Suprapubic skin (tissue), 4 donors: Measurements from ENCODE around the gene UGT3A1. TPM values are rescaled to one million over a fixed set of nuclear protein-coding genes. Genes with fewer than 3 reads are reported as not detected.
"Not testable (repeated sequence)": the region's sequence is repeated elsewhere in the genome, so short reads cannot be mapped to it uniquely, and the experiment has no call there.

ENCODE experiments used
- DNase-seq, 2 donors: peaks; one replicate each; pipeline ENCODE4 v3.0.0-alpha.2; 2019; ENCODE audit warnings: low spot score in 2 of 2
- H3K27ac ChIP-seq: fragments of 200-600 bp; sonication (generic); one replicate; pipeline ENCODE4 v1.5.1; 2019
- H3K27me3 ChIP-seq: fragments of 200-600 bp; sonication (generic); one replicate; pipeline ENCODE4 v1.5.1; 2019
- H3K36me3 ChIP-seq: fragments of 200-600 bp; sonication (generic); one replicate; pipeline ENCODE4 v1.5.1; 2019
- H3K4me1 ChIP-seq: fragments of 200-600 bp; sonication (generic); one replicate; pipeline ENCODE4 v1.5.1; 2019
- H3K4me3 ChIP-seq: fragments of 200-600 bp; sonication (generic); one replicate; pipeline ENCODE4 v1.5.1; 2019; ENCODE audit warnings: mild to moderate bottlenecking
- H3K9me3 ChIP-seq: fragments of 200-600 bp; sonication (generic); one replicate; pipeline ENCODE4 v1.5.1; 2019
- EP300 ChIP-seq: sonication (generic); formaldehyde crosslinking; IDR thresholded peaks from one replicate; pipeline ENCODE4 v1.6.1; 2017; ENCODE audit warnings: antibody characterized with exemption
- POLR2A ChIP-seq, 2 donors: fragments of 450-650 bp; IDR thresholded peaks; one replicate each; pipeline ENCODE4 v1.6.1; 2017; ENCODE audit warnings: antibody characterized with exemption in 2 of 2, mild to moderate bottlenecking in 2 of 2, moderate library complexity in 2 of 2
- POLR2AphosphoS5 ChIP-seq, 3 donors: sonication (generic); formaldehyde crosslinking; IDR thresholded peaks; one replicate each; pipeline ENCODE4 v1.6.1; 2017; ENCODE audit warnings: antibody characterized with exemption in 3 of 3
- WGBS: methylation state at CpG from one replicate; pipeline ENCODE4 v1.1.5; 2018; 5-methylcytosine and 5-hydroxymethylcytosine counted together
- total RNA-seq, 4 donors: library from RNA; depleted of rRNA; stranded (reverse); fragments of >200 nt; gene quantifications; one replicate each; pipeline ENCODE4 v1.1.0, GENCODE V29; 2016
- TF ChIP-seq, protein P1 (sequence below), 2 donors: fragments of 200-600 bp in 1 of 2; fragments of 450-650 bp in 1 of 2; sonication (generic) in 1 of 2; IDR thresholded peaks; one replicate each; pipeline ENCODE4 v1.5.1; 2016 to 2019; ENCODE audit warnings: antibody characterized with exemption in 2 of 2, mild to moderate bottlenecking in 1 of 2, moderate library complexity in 1 of 2

UGT3A1 gene, protein sequence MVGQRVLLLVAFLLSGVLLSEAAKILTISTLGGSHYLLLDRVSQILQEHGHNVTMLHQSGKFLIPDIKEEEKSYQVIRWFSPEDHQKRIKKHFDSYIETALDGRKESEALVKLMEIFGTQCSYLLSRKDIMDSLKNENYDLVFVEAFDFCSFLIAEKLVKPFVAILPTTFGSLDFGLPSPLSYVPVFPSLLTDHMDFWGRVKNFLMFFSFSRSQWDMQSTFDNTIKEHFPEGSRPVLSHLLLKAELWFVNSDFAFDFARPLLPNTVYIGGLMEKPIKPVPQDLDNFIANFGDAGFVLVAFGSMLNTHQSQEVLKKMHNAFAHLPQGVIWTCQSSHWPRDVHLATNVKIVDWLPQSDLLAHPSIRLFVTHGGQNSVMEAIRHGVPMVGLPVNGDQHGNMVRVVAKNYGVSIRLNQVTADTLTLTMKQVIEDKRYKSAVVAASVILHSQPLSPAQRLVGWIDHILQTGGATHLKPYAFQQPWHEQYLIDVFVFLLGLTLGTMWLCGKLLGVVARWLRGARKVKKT
- total RNA-seq = under 1 TPM in 2 of 4 donors, not detected in 2; 0.13 to 0.19 TPM

DNA sequence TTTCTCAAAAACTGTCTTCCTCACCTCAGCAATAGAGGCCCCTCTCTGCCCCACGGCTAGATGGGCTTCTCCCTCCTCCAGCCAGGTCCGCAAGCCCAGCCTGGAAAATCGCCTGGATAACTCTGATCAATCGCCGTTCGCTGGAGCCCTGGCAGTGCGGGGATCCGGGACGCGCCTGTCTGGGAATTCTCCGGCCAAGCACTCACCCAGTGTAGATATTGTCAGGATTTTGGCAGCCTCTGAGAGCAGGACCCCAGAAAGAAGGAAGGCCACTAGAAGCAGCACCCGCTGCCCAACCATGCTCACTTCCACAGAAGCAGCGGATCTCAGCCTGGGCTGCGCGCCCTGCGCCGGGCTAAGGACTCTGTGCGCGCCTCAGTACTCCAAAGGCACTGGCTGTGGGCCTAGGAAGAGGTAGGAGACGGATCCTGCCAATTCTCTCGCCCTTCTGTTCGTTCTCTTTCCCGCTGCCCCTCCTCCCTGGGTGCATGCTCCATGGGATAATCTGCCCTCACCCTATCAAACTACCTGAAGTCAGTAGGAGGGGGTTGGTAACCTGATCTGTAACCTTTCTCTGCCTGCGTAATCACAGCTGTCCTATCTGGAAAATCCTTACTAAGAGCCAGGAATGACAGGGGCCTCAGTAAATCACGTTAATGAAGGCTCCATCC, at the start of gene UGT3A1:
Gene UGT3A1, minus strand, starts transcription at position 450 of the 671 bp plus-strand sequence. Its CDS starts 150 bp downstream, at position 300.
- WGBS = 7% methylated on average over 15 of the region's 25 CpGs
- no peak for TF ChIP-seq EP300
- TF ChIP-seq, protein P1, sequence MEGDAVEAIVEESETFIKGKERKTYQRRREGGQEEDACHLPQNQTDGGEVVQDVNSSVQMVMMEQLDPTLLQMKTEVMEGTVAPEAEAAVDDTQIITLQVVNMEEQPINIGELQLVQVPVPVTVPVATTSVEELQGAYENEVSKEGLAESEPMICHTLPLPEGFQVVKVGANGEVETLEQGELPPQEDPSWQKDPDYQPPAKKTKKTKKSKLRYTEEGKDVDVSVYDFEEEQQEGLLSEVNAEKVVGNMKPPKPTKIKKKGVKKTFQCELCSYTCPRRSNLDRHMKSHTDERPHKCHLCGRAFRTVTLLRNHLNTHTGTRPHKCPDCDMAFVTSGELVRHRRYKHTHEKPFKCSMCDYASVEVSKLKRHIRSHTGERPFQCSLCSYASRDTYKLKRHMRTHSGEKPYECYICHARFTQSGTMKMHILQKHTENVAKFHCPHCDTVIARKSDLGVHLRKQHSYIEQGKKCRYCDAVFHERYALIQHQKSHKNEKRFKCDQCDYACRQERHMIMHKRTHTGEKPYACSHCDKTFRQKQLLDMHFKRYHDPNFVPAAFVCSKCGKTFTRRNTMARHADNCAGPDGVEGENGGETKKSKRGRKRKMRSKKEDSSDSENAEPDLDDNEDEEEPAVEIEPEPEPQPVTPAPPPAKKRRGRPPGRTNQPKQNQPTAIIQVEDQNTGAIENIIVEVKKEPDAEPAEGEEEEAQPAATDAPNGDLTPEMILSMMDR (IDR thresholded peaks at IDR 0.05) = no peak
- Histone ChIP-seq H3K4me1 (no peaks in the 10 kb centered on the region), H3K9me3 (no peaks in the 10 kb centered on the region), H3K36me3 (no peaks in the 10 kb centered on the region), H3K27ac (no peak within 1 kb of the TSS), H3K4me3 (no peak within 1 kb of the TSS), H3K27me3 (peaks cover 16% of the 10 kb centered on the region)
- DNase-seq = no peak

DNA sequence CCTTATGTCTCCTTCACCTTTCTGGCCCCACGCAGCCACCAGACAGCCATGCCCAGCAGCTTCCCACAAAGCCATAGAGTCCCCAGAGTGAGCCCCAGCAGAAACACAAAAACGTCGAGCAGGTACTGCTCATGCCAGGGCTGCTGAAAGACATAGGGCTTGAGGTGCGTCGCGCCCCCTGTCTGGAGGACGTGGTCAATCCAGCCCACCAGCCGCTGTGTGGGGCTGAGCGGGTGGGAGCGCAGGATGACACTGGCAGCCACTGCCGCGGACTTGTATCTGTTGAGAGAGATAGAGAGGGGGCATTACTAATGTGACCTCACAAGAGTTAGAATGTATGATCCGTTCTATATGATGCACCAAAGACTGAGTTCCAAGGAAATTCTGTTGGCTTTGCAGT, 44.5 kb upstream of the UGT3A1 start:
- DNase-seq = no peak
- no peak overlapping the region for H3K4me3 ChIP-seq
- WGBS = 90% methylated on average over 13 of the region's 13 CpGs
- TF ChIP-seq POLR2A (IDR thresholded peaks at IDR 0.05) (no peak), POLR2AphosphoS5 (IDR thresholded peaks at IDR 0.05) (no peak), EP300 (no peak)
- TF ChIP-seq, protein P1 (IDR thresholded peaks at IDR 0.05) = no peak
- H3K4me1 ChIP-seq = no peaks in the 10 kb centered on the region
- no peaks in the 10 kb centered on the region for H3K27me3 ChIP-seq
- H3K9me3 ChIP-seq = no peaks in the 10 kb centered on the region
- no peaks in the 10 kb centered on the region for H3K36me3 ChIP-seq
- H3K27ac ChIP-seq = no peak overlapping the region

DNA sequence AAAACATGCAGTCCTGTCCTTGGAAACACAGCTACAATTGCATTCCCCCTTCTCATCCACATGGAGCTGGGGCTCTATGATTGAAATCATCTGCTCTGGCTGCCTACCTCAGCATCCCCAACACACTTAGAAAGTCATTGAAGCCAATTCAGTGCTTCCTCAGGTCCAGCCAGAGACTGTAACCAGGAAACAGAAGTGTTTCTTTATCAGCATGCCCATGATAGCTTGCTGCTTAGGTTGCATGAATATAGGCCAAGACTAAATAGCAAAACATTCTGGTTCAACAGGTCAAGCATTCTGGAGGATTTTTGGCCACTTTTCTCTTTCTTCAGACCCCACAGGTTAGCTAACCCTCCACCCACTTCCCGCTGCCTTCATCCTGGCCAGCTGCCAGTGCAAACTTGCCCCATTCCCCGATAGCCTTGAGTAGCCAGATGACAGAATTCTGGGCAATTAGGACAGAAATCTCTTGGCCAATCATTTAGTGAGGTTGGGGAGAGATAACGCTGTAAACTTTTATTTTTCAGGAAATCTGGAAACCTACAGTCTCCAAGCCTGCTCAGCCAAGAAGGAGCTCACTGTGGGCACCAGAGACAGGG, 43.4 kb upstream of the UGT3A1 start:
- DNase-seq, H3K27me3 ChIP-seq, H3K36me3 ChIP-seq, H3K4me3 ChIP-seq, H3K4me1 ChIP-seq, H3K27ac ChIP-seq, H3K9me3 ChIP-seq: not testable (repeated sequence)
- WGBS = 85% methylated on average over 3 of the region's 3 CpGs

DNA sequence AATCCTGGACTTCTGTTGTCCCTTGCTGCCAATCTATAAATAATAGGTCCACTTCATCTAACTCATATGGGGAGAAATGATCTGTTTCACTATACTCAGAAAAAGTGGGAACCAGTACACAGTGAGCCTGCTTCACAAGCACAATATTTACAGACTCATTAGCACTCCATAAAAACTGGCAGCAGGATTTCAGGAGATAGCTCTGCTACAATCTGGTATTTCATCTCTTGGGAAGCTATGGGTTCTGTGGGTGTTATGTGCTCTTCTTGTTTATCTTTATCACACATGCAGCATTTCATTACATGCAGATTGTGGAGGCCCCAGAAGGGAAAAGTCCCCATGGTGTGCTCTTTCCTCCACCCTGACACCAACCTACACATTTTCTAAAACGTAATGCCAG, 42.3 kb upstream of the UGT3A1 start:
- Histone ChIP-seq H3K27ac (no peak overlapping the region), H3K4me3 (no peak overlapping the region), H3K27me3 (no peaks in the 10 kb centered on the region), H3K36me3 (no peaks in the 10 kb centered on the region), H3K9me3 (no peaks in the 10 kb centered on the region), H3K4me1 (no peaks in the 10 kb centered on the region)
- no peak for DNase-seq
- 72% methylated on average over 1 of the region's 1 CpG for WGBS
- TF ChIP-seq POLR2AphosphoS5 (IDR thresholded peaks at IDR 0.05) (no peak), EP300 (no peak), POLR2A (IDR thresholded peaks at IDR 0.05) (no peak)
- TF ChIP-seq, protein P1 (IDR thresholded peaks at IDR 0.05) = no peak

DNA sequence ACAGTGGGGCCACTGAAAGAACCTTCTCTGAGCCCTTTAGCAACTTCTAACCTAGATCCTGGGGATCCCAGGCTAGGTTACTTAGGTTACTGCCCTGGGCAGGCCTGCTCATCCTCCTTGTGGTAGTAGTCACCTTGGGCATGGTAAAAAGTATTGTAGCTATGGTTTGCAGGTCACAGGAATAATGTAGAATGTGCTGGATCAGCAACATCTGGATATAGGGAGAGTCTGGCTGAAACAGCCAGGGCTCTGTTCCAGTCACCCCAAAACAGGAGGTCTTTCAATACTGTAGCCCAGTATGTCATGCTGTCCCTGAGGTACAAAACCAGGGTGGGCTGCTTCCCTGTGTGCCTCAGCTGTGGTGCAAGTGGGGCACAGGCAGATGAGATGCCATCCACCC, 41.9 kb upstream of the UGT3A1 start:
- Histone ChIP-seq H3K27ac (no peak overlapping the region), H3K4me1 (no peaks in the 10 kb centered on the region), H3K9me3 (no peaks in the 10 kb centered on the region), H3K36me3 (no peaks in the 10 kb centered on the region), H3K4me3 (no peak overlapping the region), H3K27me3 (no peaks in the 10 kb centered on the region)
- TF ChIP-seq POLR2A (IDR thresholded peaks at IDR 0.05) (no peak), POLR2AphosphoS5 (IDR thresholded peaks at IDR 0.05) (no peak), EP300 (no peak)
- TF ChIP-seq, protein P1 (IDR thresholded peaks at IDR 0.05) = no peak
- DNase-seq = no peak
